EH (cell line): Measurements from ENCODE around the gene ACTG1.

Experiments used
- DNase-seq: peaks from one replicate; pipeline ENCODE4 v3.0.0-alpha.2; 2015; ENCODE audit warnings: low read depth

Gene ACTG1

DNA sequence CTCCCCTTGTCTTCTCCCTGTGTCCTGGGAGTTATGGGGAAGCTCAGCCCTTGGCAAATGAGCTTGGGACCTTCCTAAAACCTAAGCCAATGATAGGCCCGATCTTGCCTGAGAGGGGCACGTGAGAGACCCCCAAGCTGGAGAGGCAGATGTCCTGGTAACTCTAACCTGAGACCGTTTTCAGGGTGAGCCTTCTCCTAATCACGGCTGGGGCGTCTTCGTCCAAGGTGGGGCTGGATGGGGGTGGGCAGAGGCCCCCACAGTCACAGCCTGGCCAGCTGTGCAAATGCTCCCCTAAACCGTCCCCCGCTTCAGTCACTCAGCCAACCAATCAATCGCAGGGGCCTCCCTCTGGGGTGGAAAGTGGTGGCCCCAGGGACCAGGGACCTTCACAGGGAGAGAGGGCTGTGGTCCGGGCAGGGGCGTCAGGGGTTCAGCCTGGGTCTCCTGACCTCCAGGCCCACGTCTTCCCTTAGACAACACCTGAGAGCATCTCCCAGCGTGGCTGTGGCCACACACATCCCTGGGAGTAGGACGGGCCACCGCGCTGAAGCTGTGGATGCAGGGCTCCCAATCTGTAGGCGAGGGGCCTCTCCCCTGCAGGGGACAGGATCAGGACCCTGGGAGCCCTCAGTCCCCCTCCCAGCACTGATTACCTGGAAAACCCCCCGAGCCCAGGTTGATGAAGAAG, 30.6 kb downstream of the ACTG1 start:
- no peak for DNase-seq

DNA sequence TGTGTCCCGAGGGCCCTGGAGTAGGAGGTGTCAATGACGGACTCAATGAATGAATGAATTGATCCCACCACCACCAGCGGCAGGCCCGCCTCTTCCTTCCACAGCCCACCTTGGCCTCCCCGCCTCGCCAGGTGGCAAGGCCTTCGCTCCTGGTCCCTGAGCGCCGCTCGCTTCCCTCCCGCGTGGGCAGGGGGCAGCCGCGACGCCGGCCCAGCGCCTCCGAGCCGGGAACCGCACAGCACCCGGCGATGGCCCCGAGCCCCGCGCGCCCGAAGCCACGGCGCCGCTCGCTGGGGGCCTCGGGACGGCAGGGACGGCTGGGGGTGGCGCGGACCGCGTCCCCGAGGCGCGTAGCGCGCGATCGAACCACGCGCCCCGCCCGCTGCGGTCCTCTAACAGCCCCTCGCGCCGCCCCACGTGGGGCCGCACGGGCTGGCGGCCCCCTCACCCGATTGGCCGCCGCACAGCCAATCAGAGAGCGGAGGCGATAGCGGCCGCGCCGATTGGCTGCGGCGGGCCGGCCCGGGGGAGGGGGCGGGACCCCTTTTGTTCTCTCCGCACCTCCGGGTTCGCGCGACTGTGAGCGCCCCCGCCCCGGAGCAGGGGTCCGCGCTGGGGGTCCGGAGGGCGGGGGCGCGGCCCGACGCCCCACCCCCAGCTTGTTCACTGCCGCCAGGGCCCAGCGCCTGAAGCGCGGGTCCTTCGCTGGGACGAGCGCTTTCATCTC, 31.4 kb downstream of the ACTG1 start:
- DNase-seq, result peak; percentile 62

DNA sequence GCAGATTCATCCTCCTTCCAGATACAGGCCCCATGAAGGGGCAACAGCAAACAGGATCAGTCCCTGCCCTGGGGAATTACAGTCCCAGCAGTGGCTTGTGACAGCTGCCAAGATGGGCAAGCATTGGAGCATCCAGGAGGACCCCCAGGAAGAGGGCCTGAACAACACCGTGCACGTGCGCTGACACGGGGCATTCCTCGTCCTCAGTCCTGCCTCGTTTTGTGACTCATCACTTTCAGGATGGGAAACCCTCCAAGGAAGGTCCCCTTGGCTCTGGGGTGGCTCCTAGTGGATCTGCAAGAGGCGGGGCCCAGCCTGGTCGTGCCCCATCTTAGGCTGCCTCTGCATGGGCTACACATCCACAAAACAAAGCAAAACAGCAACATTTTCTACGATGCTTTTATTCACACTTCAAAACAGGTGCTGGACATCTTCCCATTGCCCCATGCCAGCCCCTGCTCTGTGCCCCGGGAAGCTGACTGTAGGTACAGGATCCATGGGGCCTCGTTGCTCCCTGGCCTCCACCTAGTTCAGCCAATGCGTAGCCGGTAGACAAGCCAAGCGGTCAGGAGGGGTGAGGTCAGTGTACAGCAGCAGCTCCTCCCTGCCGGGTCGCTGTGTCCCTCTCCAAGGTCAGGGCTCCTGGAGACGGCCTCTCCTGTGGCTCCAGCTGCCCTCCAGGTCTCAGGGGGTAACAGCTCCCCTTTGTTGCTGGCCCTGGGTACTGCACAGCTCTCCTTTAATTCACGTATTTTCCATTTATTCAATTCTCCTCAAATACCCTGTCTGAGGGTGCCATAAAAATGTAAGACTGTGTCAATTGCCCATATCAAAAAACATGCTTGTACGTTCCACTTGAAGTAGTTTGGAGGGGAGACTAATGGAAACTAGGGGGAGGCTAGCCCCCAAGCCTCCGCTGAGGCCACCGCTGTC, 32.2 kb downstream of the ACTG1 start:
- DNase-seq, result peak; percentile 81

DNA sequence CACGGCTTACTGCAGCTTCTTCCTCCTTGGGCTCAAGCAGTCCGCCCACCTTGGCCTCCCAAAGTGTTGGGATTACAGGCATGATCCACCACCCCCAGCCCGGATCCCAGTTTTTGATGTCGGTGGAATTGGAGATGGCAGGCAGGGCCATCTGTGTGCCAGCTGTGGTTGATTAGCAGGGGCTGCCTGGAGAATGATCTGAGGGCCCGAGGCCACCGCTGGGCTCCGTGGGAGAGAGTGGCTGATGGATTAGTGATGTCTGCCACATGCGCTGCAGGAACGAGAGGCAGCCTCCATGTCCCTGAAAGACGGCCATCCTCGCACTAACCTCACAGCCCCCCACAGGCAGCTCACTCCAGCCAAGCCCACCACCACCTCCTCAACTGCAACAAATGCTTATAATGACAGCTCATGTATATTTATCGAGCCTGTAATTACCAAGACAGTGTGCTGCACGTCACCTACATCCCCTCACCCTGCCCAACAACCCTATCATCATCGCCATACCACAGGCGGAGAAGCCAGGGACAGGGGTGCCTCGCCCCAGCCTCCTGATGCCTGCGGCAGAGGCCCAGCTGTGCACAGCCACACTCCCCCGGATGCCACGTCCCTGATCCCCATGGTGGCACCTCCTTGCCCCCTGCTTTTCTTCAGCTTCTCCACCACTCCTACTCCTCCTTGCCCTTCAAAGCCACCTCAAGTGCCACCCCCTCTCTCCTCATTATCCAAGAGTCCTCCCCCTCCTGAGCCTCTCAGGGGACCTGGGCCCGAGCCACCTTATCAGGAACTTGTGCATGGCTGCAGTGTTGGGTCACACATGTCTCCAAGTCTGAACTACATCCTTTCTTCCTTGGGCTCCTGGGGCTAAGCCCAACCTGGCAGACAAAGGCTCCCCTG, 33.2 kb downstream of the ACTG1 start:
- no peak for DNase-seq

DNA sequence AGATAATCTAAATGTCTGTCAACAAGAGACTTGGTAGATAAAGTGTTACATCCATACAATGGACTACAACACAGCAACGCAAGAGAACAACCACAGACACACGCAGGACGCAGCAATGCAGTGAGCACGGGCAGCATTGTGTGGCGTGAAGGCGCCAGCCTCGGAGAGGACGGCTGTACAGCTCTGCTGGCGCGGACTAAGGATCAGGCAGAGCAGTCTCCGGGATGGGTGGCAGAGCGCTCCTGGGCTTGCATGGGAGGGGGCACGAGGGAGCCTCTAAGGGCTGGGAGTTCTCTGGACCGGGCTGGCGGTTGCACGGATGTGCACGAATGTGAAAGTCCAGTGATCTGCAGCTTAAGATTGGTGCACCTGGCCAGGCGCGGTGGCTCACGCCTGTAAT, 34.5 kb downstream of the ACTG1 start:
- DNase-seq, result no peak

- DNase-seq, result no peak
Observed at GRCh38 chr17:81477173-81477572, 35.4 kb downstream of the ACTG1 start.

- no peak for DNase-seq
Observed at GRCh38 chr17:81476635-81477034, 36.0 kb downstream of the ACTG1 start.

- DNase-seq, result no peak
Observed at GRCh38 chr17:81476097-81476496, 36.5 kb downstream of the ACTG1 start.

GRCh38 chr17:81474958-81475357, 37.6 kb downstream of the ACTG1 start:
- no peak for DNase-seq

GRCh38 chr17:81473019-81473418, 39.6 kb downstream of the ACTG1 start:
- no peak for DNase-seq

DNA sequence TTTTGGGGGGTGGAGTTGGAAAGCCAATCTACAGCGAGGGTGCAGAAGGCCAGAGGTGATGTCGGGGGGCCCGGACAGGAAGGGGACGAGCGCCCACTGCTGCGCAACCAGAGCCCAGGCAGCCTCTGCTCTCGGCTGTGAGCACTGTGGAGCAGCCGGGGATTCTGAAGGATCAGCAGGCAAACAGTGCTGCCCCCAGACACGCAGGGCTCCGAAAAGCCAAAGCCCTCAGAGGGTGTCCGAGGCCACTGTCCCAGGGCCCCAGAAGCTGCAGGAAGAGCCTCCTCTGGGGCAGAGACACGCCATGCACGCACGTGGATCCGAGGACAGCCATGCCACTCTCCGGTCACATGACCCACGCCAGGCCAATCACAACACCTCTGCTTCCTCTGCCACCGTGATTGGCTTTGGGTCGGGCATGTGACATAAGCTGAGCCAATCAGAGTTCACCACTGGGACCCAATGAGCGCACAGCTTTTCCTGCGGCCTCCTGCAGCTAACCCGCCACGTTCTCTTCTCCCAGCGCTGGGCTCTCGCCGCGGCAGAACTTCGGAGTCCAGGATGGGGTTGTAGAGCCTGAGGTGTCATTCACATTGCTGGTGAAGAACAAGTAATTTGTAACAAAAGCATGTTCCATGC, 40.7 kb downstream of the ACTG1 start:
- DNase-seq, result peak; percentile 92

GRCh38 chr17:81470944-81471817, 41.4 kb downstream of the ACTG1 start:
- DNase-seq, result peak; percentile 61

DNA sequence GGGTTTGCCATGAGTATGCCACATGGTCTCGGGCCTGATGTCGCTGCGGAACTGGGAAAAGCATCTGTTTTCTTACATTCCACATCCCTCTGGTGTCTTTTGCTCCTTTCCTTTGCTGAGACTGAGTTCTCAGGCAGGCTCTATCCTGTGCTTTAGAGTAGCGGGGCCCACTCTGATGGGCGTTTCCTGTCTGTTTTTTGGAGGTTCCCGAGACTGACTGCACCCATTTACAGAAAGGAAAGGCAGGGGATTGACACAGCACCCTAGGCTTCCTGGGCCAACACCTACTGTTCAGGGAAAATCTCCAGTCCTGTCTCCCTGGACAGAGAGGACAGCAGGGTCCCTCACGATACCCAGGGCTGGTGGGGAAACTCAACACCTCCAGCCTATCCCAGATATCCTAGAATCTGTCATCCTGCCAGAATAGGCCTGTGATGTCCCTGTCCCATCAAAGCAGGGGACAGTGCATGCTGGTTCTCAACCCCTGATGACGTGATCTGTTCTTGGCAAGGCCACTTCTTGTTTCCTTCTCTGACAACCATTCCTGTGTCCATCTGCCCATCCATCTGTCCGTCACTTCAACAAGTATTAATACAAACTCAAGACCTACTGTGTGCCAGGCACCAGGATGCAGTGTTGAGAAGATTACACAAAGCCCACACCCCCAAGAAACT, 42.2 kb downstream of the ACTG1 start:
- DNase-seq, result no peak

DNA sequence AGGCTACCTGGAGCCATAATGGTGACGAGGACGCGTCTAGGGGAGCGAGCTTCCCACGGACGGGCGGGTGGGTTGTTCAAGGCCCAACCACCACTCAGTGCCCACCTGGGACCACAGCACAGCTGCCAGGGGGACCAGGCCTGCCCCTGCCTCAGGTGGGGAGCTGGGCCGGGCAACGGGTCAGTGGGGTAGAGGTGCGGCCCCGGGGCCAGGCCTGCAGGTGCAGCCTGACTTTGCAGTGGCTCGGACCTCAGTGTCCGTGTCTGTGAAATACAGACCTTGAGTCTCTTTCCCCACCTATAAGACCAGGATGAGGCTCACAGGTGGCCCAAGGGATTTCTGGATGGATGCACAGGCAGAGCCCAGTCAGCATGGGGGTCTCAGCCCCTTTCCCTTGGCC, 43.3 kb downstream of the ACTG1 start:
- DNase-seq, result no peak

DNA sequence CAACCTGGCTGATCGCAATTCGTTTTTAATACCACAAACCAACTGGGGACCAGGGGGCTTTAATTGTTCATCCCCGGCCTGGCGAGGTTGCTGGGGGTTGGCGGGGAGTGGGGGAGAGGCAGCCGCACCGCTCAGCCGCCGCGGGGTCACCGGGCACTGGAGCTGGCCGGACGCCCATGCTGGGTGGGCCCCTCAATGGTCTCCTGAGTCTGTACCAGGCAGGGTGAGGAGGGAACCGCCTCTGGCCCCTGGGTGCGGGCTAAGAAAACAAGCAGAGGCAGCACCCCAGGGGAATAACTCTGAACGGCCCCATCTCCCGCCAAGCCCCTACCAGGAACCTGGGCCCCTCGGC, 43.9 kb downstream of the ACTG1 start:
- DNase-seq, result no peak

GRCh38 chr17:81468111-81468769, 44.4 kb downstream of the ACTG1 start:
- DNase-seq, result no peak

DNA sequence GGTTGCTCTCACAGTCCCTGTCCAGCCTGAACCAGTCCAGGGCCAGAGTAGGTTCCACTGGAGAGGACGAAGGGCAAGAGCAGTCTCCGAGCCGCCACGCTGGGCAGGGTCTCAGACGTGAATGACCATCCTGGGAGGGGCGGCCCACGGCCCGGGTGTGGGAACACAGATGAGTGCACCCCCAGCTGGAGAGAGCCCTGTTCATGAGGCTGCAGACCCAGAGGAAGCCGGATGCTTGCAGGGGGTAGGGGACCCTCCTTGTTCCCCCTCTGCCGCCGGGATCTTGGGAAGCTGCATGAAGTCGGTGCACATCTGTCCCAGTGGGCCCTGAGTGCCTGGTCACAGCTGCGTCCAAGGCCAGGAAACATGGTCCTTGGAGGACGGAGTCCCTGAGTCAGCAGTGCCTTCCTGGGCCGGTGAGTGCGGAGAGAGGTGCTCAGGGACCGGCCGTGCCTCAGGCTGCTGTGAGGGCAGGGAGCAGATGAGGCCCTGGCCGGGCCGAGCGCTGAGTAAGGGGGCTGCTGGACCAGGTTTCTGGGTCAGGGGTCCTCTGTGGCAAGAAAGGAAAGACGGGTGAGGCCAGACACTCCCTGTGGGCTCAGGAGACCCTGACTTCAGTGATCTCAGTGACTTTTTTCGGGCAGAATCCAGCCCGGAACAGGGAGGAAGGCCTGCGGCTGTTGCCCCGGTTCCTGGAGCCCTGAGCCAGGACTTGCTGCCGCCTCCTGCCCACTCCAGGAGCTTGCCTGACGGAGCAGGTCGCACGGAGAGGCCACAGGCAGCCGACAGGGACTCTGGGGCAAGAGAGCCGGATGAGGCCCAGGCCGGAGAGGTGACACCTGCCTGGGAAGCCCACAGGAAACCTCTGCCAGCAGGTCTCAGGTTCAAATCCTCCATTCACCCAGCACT, 45.8 kb downstream of the ACTG1 start:
- DNase-seq, result no peak

DNA sequence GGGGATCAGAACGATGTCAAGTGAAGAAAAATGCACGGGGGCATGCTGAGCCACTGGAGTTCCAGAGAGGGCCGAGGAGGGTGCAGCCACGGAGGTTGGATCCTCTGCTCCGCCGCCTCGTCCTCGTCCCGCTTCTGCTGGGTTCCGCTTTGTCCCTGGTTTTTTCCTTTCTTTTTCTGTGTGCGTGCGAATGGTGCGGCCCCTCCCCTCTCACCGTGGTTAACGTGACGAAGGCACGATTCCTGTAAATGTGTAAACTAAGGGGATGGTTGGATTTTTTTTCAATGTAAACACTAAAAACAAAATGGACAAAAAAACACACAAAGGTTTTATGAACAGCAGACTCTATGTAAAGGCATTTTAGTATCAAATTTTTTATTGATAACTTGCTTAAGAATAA, 46.7 kb downstream of the ACTG1 start:
- DNase-seq, result peak; percentile 28
